Measurements from ENCODE around the gene FGF21.
"Not testable (repeated sequence)": the region's sequence is repeated elsewhere in the genome, so short reads cannot be mapped to it uniquely, and the experiment has no call there.

The FGF21 gene

GRCh38 chr19:48780631-48781391 lies 25.5 kb downstream of the FGF21 start:
- no peak overlapping the region for H3K4me3 ChIP-seq (ENCODE audit: low read length)
- no peak for TF ChIP-seq CTCF (conservative IDR thresholded peaks at IDR 0.05; ENCODE audit: low read depth, low read length)
- no peak for DNase-seq (ENCODE audit: low read depth)

GRCh38 chr19:48784527-48784926 lies 29.2 kb downstream of the FGF21 start:
- TF ChIP-seq CTCF (conservative IDR thresholded peaks at IDR 0.05; ENCODE audit: low read depth, low read length): no peak
- H3K4me3 ChIP-seq (ENCODE audit: low read length): no peak overlapping the region
- no peak for DNase-seq (ENCODE audit: low read depth)

GRCh38 chr19:48786422-48786821 lies 31.1 kb downstream of the FGF21 start:
- DNase-seq (ENCODE audit: low read depth); H3K4me3 ChIP-seq (ENCODE audit: low read length): not testable (repeated sequence)

GRCh38 chr19:48787331-48787730 lies 32.0 kb downstream of the FGF21 start:
- not testable (repeated sequence) for DNase-seq (ENCODE audit: low read depth); H3K4me3 ChIP-seq (ENCODE audit: low read length)

GRCh38 chr19:48793271-48793670 lies 37.9 kb downstream of the FGF21 start:
- DNase-seq (ENCODE audit: low read depth): no peak
- H3K4me3 ChIP-seq (ENCODE audit: low read length): no peak overlapping the region
- TF ChIP-seq CTCF (conservative IDR thresholded peaks at IDR 0.05; ENCODE audit: low read depth, low read length): no peak

- no peak for TF ChIP-seq CTCF (conservative IDR thresholded peaks at IDR 0.05; ENCODE audit: low read depth, low read length)
- no peak for DNase-seq (ENCODE audit: low read depth)
- no peak overlapping the region for H3K4me3 ChIP-seq (ENCODE audit: low read length)
Observed at GRCh38 chr19:48794291-48794690, 39.0 kb downstream of the FGF21 start.

- peak overlapping the region; percentile 71 for H3K4me3 ChIP-seq (ENCODE audit: low read length)
- peak; percentile 93 for TF ChIP-seq CTCF (conservative IDR thresholded peaks at IDR 0.05; ENCODE audit: low read depth, low read length)
- peak; percentile 74 for DNase-seq (ENCODE audit: low read depth)
Observed at GRCh38 chr19:48795055-48795684, 39.8 kb downstream of the FGF21 start.

GRCh38 chr19:48795685-48796070 lies 40.4 kb downstream of the FGF21 start:
- no peak overlapping the region for H3K4me3 ChIP-seq (ENCODE audit: low read length)
- TF ChIP-seq CTCF (conservative IDR thresholded peaks at IDR 0.05; ENCODE audit: low read depth, low read length): no peak
- DNase-seq (ENCODE audit: low read depth): no peak

All from retinal pigment epithelial cell (primary cell).